Tibial nerve (tissue), 4 donors: ENCODE measurements around the gene C1orf210.

Experiments used
- EP300 ChIP-seq, 2 donors: sonication (generic); formaldehyde crosslinking; IDR thresholded peaks; one replicate each; pipeline ENCODE4 v1.6.1; 2017; ENCODE audit warnings: antibody characterized with exemption in 2 of 2, mild to moderate bottlenecking in 1 of 2
- POLR2A ChIP-seq, 2 donors: fragments of 450-650 bp; IDR thresholded peaks; one replicate each; pipeline ENCODE4 v1.6.1; 2017; ENCODE audit warnings: antibody characterized with exemption in 2 of 2, mild to moderate bottlenecking in 2 of 2, moderate library complexity in 2 of 2
- TF ChIP-seq, protein P1 (sequence below), 5 experiments: fragments of 200-600 bp in 3 of 5; fragments of 450-650 bp in 2 of 5; sonication (generic) in 3 of 5; IDR thresholded peaks; one replicate each; pipeline ENCODE4 v1.5.1; 2016 to 2019; ENCODE audit warnings: antibody characterized with exemption in 5 of 5, mild to moderate bottlenecking in 3 of 5, moderate library complexity in 2 of 5

DNA sequence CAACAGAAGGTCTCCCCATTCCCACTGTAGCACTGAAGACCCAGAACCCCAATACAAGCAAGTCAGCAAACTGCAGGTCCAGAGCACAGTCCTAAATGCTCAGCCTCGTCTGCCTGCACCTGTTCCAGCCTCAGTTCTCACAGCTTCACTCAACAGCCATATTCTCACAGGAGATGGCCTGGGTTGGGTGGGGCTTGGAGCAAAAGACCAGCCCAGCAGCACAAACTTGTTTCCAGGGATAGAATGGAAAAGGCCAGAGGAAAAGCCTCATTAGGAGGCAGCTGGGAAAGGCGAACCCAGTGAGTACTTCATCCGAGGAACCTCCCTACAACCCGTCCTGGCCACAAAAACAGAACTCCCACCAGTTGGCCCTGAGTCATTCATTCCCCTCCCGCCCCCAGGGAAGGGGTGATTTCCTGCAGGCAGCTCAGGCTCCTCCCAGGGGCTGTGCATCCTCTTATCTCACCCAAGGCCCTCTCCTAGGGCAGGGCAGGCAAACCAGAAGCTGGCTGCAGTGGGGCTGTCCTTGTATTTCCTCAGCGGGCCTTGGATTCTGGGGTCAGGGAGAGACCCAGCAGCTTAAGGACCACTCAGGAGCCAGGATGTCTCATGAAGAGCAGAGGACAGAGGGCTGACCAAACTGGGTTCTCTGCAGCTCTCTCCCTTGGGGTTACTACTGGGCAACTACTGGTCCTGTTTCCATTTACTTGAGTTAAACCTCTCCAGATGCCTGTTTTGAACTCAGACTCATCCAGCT lies 44.8 kb upstream of the C1orf210 start:
- TF ChIP-seq, protein P1, sequence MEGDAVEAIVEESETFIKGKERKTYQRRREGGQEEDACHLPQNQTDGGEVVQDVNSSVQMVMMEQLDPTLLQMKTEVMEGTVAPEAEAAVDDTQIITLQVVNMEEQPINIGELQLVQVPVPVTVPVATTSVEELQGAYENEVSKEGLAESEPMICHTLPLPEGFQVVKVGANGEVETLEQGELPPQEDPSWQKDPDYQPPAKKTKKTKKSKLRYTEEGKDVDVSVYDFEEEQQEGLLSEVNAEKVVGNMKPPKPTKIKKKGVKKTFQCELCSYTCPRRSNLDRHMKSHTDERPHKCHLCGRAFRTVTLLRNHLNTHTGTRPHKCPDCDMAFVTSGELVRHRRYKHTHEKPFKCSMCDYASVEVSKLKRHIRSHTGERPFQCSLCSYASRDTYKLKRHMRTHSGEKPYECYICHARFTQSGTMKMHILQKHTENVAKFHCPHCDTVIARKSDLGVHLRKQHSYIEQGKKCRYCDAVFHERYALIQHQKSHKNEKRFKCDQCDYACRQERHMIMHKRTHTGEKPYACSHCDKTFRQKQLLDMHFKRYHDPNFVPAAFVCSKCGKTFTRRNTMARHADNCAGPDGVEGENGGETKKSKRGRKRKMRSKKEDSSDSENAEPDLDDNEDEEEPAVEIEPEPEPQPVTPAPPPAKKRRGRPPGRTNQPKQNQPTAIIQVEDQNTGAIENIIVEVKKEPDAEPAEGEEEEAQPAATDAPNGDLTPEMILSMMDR (IDR thresholded peaks at IDR 0.05): no peak
- TF ChIP-seq POLR2A (IDR thresholded peaks at IDR 0.05) (no peak), EP300 (IDR thresholded peaks at IDR 0.05) (no peak)
